Measurements from ENCODE around the gene MED14.
A peak's percentile ranks its signal among the peaks of the same experiment; 100 is the strongest.

GRCh38 chrX:40749681-40750494, 14.5 kb upstream of the MED14 start:
- no peak for TF ChIP-seq CBFB (IDR thresholded peaks at IDR 0.05; ENCODE audit: low read depth)
- TF ChIP-seq TARDBP (IDR thresholded peaks at IDR 0.05; ENCODE audit: borderline replicate concordance), result no peak
- TF ChIP-seq CTCF (IDR thresholded peaks at IDR 0.05 in 2 of 3, conservative IDR thresholded peaks at IDR 0.05 in 1 of 3; ENCODE audit: control insufficient read depth in 2 of 3, extremely low read depth in 1 of 3, insufficient read depth in 1 of 3, low read depth in 3 of 3, low read length in 3 of 3), result no peak
- no peak for TF ChIP-seq NR2C1 (IDR thresholded peaks at IDR 0.05)
- no peak for TF ChIP-seq POLR2A (IDR thresholded peaks at IDR 0.05; ENCODE audit: low read depth, low read length)
- peak; percentile 43; the same call in 1 of the 2 replicates for TF ChIP-seq TCF3 (IDR thresholded peaks at IDR 0.05; ENCODE audit: borderline replicate concordance, insufficient read depth, low read depth, low read length)
- TF ChIP-seq YY1 (IDR thresholded peaks at IDR 0.05; ENCODE audit: low read depth, low read length), result no peak
- no peak for TF ChIP-seq POLR2AphosphoS5 (IDR thresholded peaks at IDR 0.05; ENCODE audit: low read length)
- no peak for TF ChIP-seq ZBTB33 (IDR thresholded peaks at IDR 0.05)

Data from GM12878 (cell line).